ENCODE results near the gene TNC.
"Not testable (repeated sequence)": the region's sequence is repeated elsewhere in the genome, so short reads cannot be mapped to it uniquely, and the experiment has no call there.

Gene TNC

GRCh38 chr9:115135821-115136778, 18.1 kb upstream of the TNC start:
- DNase-seq (ENCODE audit: low read depth in 2 of 2) = no peak

- no peak for DNase-seq (ENCODE audit: low read depth in 2 of 2)
These were observed 17.0 kb upstream of the TNC start for GRCh38 chr9:115134941-115135340.

GRCh38 chr9:115133649-115134048, 15.7 kb upstream of the TNC start:
- DNase-seq (ENCODE audit: low read depth in 2 of 2) = no peak

GRCh38 chr9:115132648-115133047, 14.7 kb upstream of the TNC start:
- no peak for DNase-seq (ENCODE audit: low read depth in 2 of 2)

DNA sequence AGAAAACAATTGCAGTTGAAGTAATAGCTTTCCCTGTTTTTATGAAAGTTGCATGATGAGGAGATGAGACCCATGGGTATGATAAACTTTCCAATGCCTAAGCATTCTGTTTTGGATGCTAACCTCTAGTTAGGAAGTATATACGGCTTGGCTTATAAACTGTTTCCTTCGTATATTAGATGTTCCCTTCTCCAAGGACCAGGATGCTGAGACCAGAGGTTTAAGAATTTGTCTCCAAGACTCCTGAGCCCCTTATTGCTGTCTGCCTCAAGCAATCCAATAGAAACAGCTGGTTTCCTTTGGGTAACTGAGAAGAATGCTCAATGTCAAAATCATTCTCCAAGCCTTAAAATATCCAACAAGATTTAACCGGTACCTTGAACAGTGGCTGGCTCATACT, 12.2 kb upstream of the TNC start:
- DNase-seq (ENCODE audit: low read depth in 2 of 2) = no peak

GRCh38 chr9:115128726-115129125, 10.8 kb upstream of the TNC start:
- not testable (repeated sequence) for DNase-seq (ENCODE audit: low read depth in 2 of 2)

DNA sequence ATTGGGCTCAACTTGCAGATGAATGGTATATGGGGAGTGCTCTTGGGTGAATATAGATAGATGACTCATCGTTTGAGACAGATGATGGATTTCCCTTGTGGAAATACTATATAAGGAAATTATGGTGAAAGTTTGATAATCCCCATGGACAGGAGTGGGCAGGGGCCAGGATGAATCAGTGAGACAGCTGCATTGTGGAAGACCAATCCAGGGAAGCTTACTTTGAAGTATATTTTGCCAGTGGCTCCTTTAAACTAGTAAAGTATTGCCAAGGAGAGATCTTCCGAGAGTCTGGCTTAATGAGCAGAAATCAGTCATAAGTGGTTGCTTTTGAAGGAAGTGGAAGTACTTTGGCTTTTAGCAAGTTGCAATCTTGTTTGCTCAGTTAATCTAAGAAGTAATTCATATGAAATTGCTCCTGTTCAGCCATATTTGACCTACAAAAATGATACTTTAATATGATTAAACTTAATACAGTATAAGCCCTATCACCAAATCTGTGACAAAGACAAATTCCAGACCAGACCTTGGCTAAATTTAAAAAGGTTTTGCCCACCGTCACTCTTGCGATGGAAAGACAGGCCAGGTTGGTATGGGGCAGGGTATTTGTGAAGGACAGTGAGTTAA, 9.3 kb upstream of the TNC start:
- no peak for DNase-seq (ENCODE audit: low read depth in 2 of 2)

DNA sequence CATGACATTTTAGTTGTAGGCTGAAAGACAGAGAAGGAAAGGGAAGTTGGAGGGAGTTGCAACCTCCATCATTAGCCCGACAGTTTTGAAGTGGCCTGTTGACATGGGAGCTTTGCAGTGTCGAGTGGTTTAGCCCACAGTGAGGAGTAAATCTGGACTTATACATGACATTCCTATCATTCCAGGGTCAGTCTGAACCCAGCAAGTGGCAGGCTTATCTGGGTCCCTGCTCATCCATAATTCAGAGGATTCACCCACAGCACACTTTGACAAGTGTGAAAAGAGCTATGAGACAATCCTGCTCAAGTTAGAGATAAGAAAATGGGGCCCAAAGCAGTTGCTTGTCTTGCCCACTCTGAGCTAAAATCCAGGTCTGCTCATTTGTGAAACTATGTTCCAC, 8.4 kb upstream of the TNC start:
- no peak for DNase-seq (ENCODE audit: low read depth in 2 of 2)

DNA sequence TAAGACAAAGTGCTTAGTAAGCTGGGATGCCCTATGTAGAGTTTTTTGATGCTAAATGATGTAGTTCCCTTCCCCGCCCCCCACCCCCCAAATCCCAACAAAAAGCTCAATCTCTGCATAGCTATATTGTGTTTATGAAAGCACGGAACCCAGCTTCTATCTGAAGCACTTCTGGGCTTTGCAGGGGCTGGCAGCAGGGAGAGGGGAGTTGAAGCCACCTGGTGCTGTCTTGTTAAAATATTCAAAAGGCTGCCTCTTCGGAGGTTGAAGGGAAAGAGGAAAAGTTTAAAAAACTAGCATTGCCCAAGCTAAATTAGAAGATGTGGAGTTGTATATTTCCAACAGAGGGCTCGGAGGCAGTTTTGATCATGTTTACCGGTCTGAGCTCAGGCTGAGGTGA, 5.0 kb upstream of the TNC start:
- no peak for DNase-seq (ENCODE audit: low read depth in 2 of 2)

GRCh38 chr9:115121181-115121580, 3.2 kb upstream of the TNC start:
- DNase-seq (ENCODE audit: low read depth in 2 of 2) = no peak

GRCh38 chr9:115118879-115119218, 892 bp upstream of the TNC start:
- no peak for DNase-seq (ENCODE audit: low read depth in 2 of 2)

- DNase-seq (ENCODE audit: low read depth in 2 of 2) = no peak
These were observed 1.3 kb downstream of the TNC start for GRCh38 chr9:115116421-115117284.

DNA sequence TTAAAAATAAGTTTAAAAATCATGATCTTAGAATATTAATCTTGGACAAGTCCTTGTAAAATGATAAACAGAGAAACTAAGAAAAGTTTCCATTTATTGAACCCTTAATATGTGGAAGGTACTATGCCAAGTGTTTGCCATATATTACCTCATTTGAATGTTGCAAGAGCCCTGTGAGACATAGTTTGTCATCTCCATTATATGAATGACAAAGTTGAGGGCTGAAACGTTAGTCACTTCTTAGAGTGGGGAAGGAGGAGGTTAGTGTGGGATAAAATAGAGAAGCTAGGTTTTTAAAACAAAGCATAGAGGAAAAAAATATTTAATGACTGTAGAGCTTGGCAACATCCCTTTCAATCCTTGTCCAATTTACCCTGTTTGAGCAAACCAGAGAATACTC, 2.0 kb downstream of the TNC start:
- no peak for DNase-seq (ENCODE audit: low read depth in 2 of 2)

- DNase-seq (ENCODE audit: low read depth in 2 of 2) = no peak
These were observed 2.7 kb downstream of the TNC start for GRCh38 chr9:115115117-115115880.

- no peak for DNase-seq (ENCODE audit: low read depth in 2 of 2)
These were observed 3.4 kb downstream of the TNC start for GRCh38 chr9:115114546-115114945.

- no peak for DNase-seq (ENCODE audit: low read depth in 2 of 2)
These were observed 3.9 kb downstream of the TNC start for GRCh38 chr9:115114084-115114483.

GRCh38 chr9:115111874-115112273, 6.1 kb downstream of the TNC start:
- no peak for DNase-seq (ENCODE audit: low read depth in 2 of 2)

GRCh38 chr9:115109486-115109885, 8.5 kb downstream of the TNC start:
- DNase-seq (ENCODE audit: low read depth in 2 of 2) = no peak

- no peak for DNase-seq (ENCODE audit: low read depth in 2 of 2)
These were observed 10.3 kb downstream of the TNC start for GRCh38 chr9:115107701-115108100.

DNA sequence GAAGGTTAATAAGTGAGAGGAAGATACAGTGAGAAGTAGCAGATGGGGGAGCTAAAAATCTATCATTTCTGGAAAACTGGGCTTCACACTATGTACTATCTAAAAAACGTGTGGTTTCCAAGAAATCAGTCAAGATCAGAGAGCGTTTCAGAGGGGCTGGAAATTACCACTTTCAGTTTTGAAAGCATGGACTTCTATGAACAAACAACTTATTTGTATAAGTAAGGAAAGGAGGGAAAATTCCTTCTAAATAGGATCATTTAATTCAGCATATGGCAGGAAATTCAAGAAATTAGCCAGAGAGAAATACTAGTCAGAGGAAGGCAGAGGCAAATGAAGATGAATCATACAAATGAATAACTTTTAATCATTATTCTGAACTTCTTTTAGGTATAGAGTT, 11.3 kb downstream of the TNC start:
- no peak for DNase-seq (ENCODE audit: low read depth in 2 of 2)

DNA sequence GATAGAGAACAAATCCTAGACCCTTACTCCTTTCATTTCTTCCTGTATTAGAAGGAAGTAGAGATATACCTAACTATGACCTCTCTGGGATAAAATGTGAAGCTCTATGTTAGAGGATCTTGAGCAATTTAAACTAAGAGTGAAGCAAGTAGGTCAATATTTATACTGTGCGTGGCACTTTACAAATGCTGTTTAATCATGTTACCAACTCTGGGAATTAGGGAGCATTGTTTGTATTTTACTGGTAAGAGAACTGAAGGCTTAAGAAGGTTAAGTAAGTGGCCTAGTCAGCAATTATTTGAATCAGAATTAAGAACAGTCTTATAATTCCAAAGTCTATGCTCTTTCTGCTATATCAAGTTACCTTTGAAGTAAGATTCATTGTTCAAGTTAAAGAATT, 12.0 kb downstream of the TNC start:
- no peak for DNase-seq (ENCODE audit: low read depth in 2 of 2)

GRCh38 chr9:115104908-115105307, 13.0 kb downstream of the TNC start:
- DNase-seq (ENCODE audit: low read depth in 2 of 2) = no peak

All from activated CD8-positive, alpha-beta memory T cell treated with anti-CD3 and anti-CD28 coated beads for 4 hours (primary cell).